Activated gamma-delta T cell (primary cell): ENCODE results near the gene VWF.

ENCODE experiments used
- DNase-seq: peaks from one replicate; lab custom pipeline; 2025; lab: John Stamatoyannopoulos, UW

Gene VWF

GRCh38 chr12:5977556-5977955, 146.9 kb downstream of the VWF start:
- no peak for DNase-seq

- no peak for DNase-seq
Observed at GRCh38 chr12:5976711-5977110, 147.8 kb downstream of the VWF start.

- no peak for DNase-seq
Observed at GRCh38 chr12:5976196-5976595, 148.3 kb downstream of the VWF start.

- DNase-seq, result no peak
Observed at GRCh38 chr12:5973461-5974115, 150.9 kb downstream of the VWF start.

GRCh38 chr12:5972387-5972786, 152.1 kb downstream of the VWF start:
- DNase-seq, result no peak

GRCh38 chr12:5971194-5971850, 153.1 kb downstream of the VWF start:
- no peak for DNase-seq

GRCh38 chr12:5969974-5970690, 154.3 kb downstream of the VWF start:
- no peak for DNase-seq

GRCh38 chr12:5969156-5969973, 155.1 kb downstream of the VWF start:
- no peak for DNase-seq

- no peak for DNase-seq
Observed at GRCh38 chr12:5967645-5968415, 156.6 kb downstream of the VWF start.

- DNase-seq, result no peak
Observed at GRCh38 chr12:5966486-5967095, 157.9 kb downstream of the VWF start.

GRCh38 chr12:5965950-5966383, 158.5 kb downstream of the VWF start:
- no peak for DNase-seq

- no peak for DNase-seq
Observed at GRCh38 chr12:5964913-5965900, 159.3 kb downstream of the VWF start.

- DNase-seq, result no peak
Observed at GRCh38 chr12:5963515-5963914, 161.0 kb downstream of the VWF start.

GRCh38 chr12:5960783-5961182, 163.7 kb downstream of the VWF start:
- DNase-seq, result no peak

GRCh38 chr12:5956987-5957386, 167.5 kb downstream of the VWF start:
- DNase-seq, result no peak

GRCh38 chr12:5954661-5955060, 169.8 kb downstream of the VWF start:
- DNase-seq, result no peak

GRCh38 chr12:5953835-5954586, 170.5 kb downstream of the VWF start:
- DNase-seq, result no peak

- DNase-seq, result no peak
Observed at GRCh38 chr12:5952031-5952430, 172.4 kb downstream of the VWF start.

GRCh38 chr12:5948696-5949095, 175.8 kb downstream of the VWF start:
- no peak for DNase-seq
